Omental fat pad (tissue), 4 donors: ENCODE results near the gene PRSS33. TPM values are rescaled to one million over a fixed set of nuclear protein-coding genes. Genes with fewer than 3 reads are reported as not detected.

ENCODE experiments used
- ATAC-seq: fragments of 150-250 bp; one replicate; pipeline ENCODE4 v1.9.1; 2016; ENCODE audit warnings: mild to moderate bottlenecking, moderate library complexity; ENCODE audit not compliant: low FRiP score
- DNase-seq: peaks from one replicate; pipeline ENCODE4 v3.0.0-alpha.2; 2019; ENCODE audit warnings: low spot score
- total RNA-seq, 4 donors: library from RNA; depleted of rRNA; stranded (reverse); fragments of >200 nt; gene quantifications; one replicate each; pipeline ENCODE4 v1.1.0, GENCODE V29; 2016
- TF ChIP-seq, protein P1 (sequence below), 3 donors: fragments of 450-650 bp; IDR thresholded peaks; one replicate each; pipeline ENCODE4 v1.5.1; 2016 to 2017; ENCODE audit warnings: antibody characterized with exemption in 3 of 3, mild to moderate bottlenecking in 3 of 3, moderate library complexity in 2 of 3

PRSS33 gene
- total RNA-seq, 4 donors from 2014 or later: not detected

GRCh38 chr16:2770057-2770951 is 17.1 kb downstream of the PRSS33 start:
- DNase-seq (no peak), ATAC-seq (no peak)

GRCh38 chr16:2769675-2770056 is 17.7 kb downstream of the PRSS33 start:
- no peak for DNase-seq
- TF ChIP-seq, protein P1, sequence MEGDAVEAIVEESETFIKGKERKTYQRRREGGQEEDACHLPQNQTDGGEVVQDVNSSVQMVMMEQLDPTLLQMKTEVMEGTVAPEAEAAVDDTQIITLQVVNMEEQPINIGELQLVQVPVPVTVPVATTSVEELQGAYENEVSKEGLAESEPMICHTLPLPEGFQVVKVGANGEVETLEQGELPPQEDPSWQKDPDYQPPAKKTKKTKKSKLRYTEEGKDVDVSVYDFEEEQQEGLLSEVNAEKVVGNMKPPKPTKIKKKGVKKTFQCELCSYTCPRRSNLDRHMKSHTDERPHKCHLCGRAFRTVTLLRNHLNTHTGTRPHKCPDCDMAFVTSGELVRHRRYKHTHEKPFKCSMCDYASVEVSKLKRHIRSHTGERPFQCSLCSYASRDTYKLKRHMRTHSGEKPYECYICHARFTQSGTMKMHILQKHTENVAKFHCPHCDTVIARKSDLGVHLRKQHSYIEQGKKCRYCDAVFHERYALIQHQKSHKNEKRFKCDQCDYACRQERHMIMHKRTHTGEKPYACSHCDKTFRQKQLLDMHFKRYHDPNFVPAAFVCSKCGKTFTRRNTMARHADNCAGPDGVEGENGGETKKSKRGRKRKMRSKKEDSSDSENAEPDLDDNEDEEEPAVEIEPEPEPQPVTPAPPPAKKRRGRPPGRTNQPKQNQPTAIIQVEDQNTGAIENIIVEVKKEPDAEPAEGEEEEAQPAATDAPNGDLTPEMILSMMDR (IDR thresholded peaks at IDR 0.05): no peak
- peak; percentile 73 for ATAC-seq

More at GRCh38 chr16:2770057-2770951, 17.1 kb downstream of the PRSS33 start:
- TF ChIP-seq, protein P1 (IDR thresholded peaks at IDR 0.05): no peak

DNA sequence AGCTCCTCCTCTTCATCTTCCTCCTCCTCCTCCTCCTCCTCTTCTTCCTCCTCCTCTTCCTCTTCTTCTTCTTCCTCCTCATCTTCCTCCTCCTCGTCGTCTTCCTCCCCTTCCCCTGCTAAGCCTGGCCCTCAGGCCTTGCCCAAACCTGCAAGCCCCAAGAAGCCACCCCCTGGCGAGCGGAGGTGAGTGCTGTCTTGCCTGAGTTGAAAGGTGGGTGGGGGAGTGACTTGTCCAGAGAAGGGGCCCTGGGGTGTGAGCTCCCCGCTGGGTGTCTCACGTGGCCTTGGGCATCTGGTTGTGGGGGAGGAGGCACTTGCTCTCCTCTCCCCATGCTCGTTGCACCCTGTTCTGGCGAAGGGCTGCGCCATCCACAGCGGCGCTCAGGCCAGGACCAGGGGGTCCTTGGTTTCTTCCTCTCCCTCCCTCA is 18.2 kb downstream of the PRSS33 start:
- ATAC-seq (peak; percentile 2), DNase-seq (no peak)
- TF ChIP-seq, protein P1 (IDR thresholded peaks at IDR 0.05): no peak

DNA sequence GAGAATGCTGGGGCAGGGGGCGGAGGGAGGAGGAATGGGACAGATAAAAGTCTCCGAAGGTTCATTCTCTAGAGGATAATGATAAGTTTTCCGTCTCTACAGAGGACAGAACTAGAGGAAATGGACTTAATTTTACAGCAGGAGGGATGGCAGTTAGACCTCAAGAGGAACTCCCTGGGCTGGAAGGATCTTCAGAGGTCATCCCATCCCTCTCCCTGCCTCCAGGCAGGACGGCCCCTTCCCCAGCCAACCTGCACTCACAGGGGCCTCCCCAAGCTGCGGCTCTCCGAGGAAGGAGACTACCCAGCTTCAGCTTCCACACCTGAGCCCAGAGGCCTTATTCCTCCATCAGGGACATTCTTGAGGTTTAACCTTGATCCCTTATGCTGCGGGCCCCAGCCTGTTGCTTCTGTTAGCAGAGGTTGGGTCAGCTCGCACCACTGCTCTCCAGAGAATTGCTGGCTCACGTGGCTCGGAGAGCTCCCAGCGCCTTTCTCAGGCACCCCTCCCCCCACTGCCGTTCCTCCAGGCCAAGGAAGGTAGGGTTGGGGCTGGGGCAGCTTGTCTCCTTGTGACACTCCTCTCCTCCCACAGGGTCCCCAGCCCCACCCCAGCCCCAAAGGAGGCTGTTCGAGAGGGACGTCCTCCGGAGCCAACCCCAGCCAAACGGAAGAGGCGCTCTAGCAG is 18.8 kb downstream of the PRSS33 start:
- TF ChIP-seq, protein P1 (IDR thresholded peaks at IDR 0.05): no peak
- ATAC-seq (no peak), DNase-seq (no peak)

GRCh38 chr16:2767891-2768290 is 19.5 kb downstream of the PRSS33 start:
- ATAC-seq: no peak
- TF ChIP-seq, protein P1 (IDR thresholded peaks at IDR 0.05): no peak

GRCh38 chr16:2767140-2767731 is 20.1 kb downstream of the PRSS33 start:
- TF ChIP-seq, protein P1 (IDR thresholded peaks at IDR 0.05): no peak
- DNase-seq: no peak
- no peak for ATAC-seq

More at GRCh38 chr16:2767891-2768290, 19.5 kb downstream of the PRSS33 start:
- no peak for DNase-seq
